HEK293 (cell line): ENCODE data around the gene EVI2B.

ENCODE experiments used
- CTCF ChIA-PET: fragments of 350-600 bp; formaldehyde crosslinking; extraction: SDS; loops from one replicate; lab custom pipeline; 2021; ENCODE audit warnings: antibody characterized with exemption; lab: Yijun Ruan, JAX
- POLR2A ChIA-PET: fragments of 300-600 bp; formaldehyde crosslinking; extraction: SDS; loops from one replicate; lab custom pipeline; 2020; ENCODE audit warnings: antibody characterized with exemption, inconsistent platforms; lab: Yijun Ruan, JAX
- H3K27ac ChIP-seq: fragments of 200-500 bp; sonication (Bioruptor generic); 2 replicates; pipeline ENCODE4 v1.5.1; 2014; ENCODE audit warnings: low read depth, low read length, control low read depth, inconsistent platforms; ENCODE audit errors: extremely low read depth
- H3K36me3 ChIP-seq, 2 experiments: fragments of 200-500 bp in 1 of 2; sonication (Bioruptor generic) in 1 of 2; 1 replicate in 1 of 2; 2 replicates in 1 of 2; pipeline ENCODE4 v1.5.1; 2014 to 2017; ENCODE audit warnings: inconsistent platforms in 2 of 2, low read length in 2 of 2; ENCODE audit not compliant: control insufficient read depth in 2 of 2, insufficient read depth in 1 of 2
- H3K4me1 ChIP-seq: fragments of 200-500 bp; sonication (Bioruptor generic); 2 replicates; pipeline ENCODE4 v1.5.1; 2014; ENCODE audit warnings: mild to moderate bottlenecking, low read length, inconsistent platforms; ENCODE audit not compliant: control insufficient read depth, insufficient read depth
- H3K4me3 ChIP-seq: 2 replicates; pipeline ENCODE4 v1.5.1; 2011; ENCODE audit warnings: low read depth, mild to moderate bottlenecking, control low read depth, low read length, moderate library complexity
- H3K9me3 ChIP-seq: fragments of 200-500 bp; sonication (Bioruptor generic); 2 replicates; pipeline ENCODE4 v1.5.1; 2014; ENCODE audit warnings: low read depth, low read length, inconsistent platforms; ENCODE audit not compliant: control insufficient read depth, insufficient read depth
- GLIS1 ChIP-seq: fragments of 450-650 bp; formaldehyde crosslinking; IDR thresholded peaks from 2 replicates; pipeline ENCODE4 v1.5.1; 2016; ENCODE audit warnings: missing biosample characterization, missing genetic modification characterization
- GLIS2 ChIP-seq: fragments of 450-650 bp; formaldehyde crosslinking; IDR thresholded peaks from 2 replicates; pipeline ENCODE4 v1.5.1; 2016; ENCODE audit warnings: missing biosample characterization, missing genetic modification characterization
- PRDM6 ChIP-seq: fragments of 450-650 bp; formaldehyde crosslinking; IDR thresholded peaks from 2 replicates; pipeline ENCODE4 v1.5.1; 2017; ENCODE audit warnings: missing biosample characterization, missing genetic modification characterization
- ZNF112 ChIP-seq: fragments of 450-650 bp; formaldehyde crosslinking; IDR thresholded peaks from 2 replicates; pipeline ENCODE4 v1.5.0; 2017; ENCODE audit warnings: missing biosample characterization, missing genetic modification characterization

EVI2B gene

GRCh38 chr17:31254654-31255053 lies 59.2 kb downstream of the EVI2B start:
- POLR2A ChIA-PET: interaction anchor here (0.7 kb wide), 1 partner anchor 247 kb away, joined by 4 read pairs; no protein-coding TSS in a partner anchor
- no peak for TF ChIP-seq GLIS1 (tag by site-specific recombination)
- TF ChIP-seq GLIS2: no peak
- peak; percentile 67 for TF ChIP-seq PRDM6 (tag by site-specific recombination)
- no peak for TF ChIP-seq ZNF112 (tag by site-specific recombination)

More at GRCh38 chr17:31254654-31255053, 59.2 kb downstream of the EVI2B start:
- H3K4me3 ChIP-seq: no peak overlapping the region
- H3K9me3 ChIP-seq: no peaks in the 10 kb centered on the region
- H3K4me1 ChIP-seq: peaks cover 5% of the 10 kb centered on the region; the same call in 1 of the 2 replicates
- CTCF ChIA-PET: interaction anchor here (0.7 to 1.6 kb wide), 2 partner anchors 38 to 183 kb away, joined by 3 to 6 read pairs; no protein-coding TSS in a partner anchor
- no peak overlapping the region for H3K27ac ChIP-seq
- H3K36me3 ChIP-seq: peaks cover 15 to 20% of the 10 kb centered on the region in 2 experiments
